ENCODE data around the gene ZNF385B. TPM values are rescaled to one million over a fixed set of nuclear protein-coding genes. Genes with fewer than 3 reads are reported as not detected.

ZNF385B gene
- total RNA-seq, 1 donor from 2014 or later: 0.11 TPM

GRCh38 chr2:179692610-179693009, 168.8 kb downstream of the ZNF385B start:
- DNase-seq (ENCODE audit: low spot score in 2 of 2, unreplicated experiment in 2 of 2): no peak
- no peak overlapping the region for H3K27ac Mint-ChIP-seq
- no peak overlapping the region for H3K4me3 Mint-ChIP-seq
- TF ChIP-seq CTCF (IDR thresholded peaks at IDR 0.05; ENCODE audit: unreplicated experiment): no peak
- H3K27me3 Mint-ChIP-seq (ENCODE audit: low read depth): no peaks in the 10 kb centered on the region
- no peaks in the 10 kb centered on the region for H3K36me3 Mint-ChIP-seq
- H3K4me1 Mint-ChIP-seq: peaks cover 16% of the 10 kb centered on the region
- H3K9me3 Mint-ChIP-seq: peaks cover 5% of the 10 kb centered on the region

GRCh38 chr2:179692043-179692442, 169.4 kb downstream of the ZNF385B start:
- peaks cover 5% of the 10 kb centered on the region for H3K9me3 Mint-ChIP-seq
- H3K36me3 Mint-ChIP-seq: no peaks in the 10 kb centered on the region
- no peak overlapping the region for H3K4me3 Mint-ChIP-seq
- peaks cover 16% of the 10 kb centered on the region for H3K4me1 Mint-ChIP-seq
- H3K27ac Mint-ChIP-seq: peak overlapping the region; percentile 11
- H3K27me3 Mint-ChIP-seq (ENCODE audit: low read depth): no peaks in the 10 kb centered on the region
- no peak for TF ChIP-seq CTCF (IDR thresholded peaks at IDR 0.05; ENCODE audit: unreplicated experiment)
- DNase-seq (ENCODE audit: low spot score in 2 of 2, unreplicated experiment in 2 of 2): no peak

- no peak for TF ChIP-seq CTCF (IDR thresholded peaks at IDR 0.05; ENCODE audit: unreplicated experiment)
- no peaks in the 10 kb centered on the region for H3K27me3 Mint-ChIP-seq (ENCODE audit: low read depth)
- peaks cover 16% of the 10 kb centered on the region for H3K4me1 Mint-ChIP-seq
- H3K9me3 Mint-ChIP-seq: peaks cover 5% of the 10 kb centered on the region
- H3K36me3 Mint-ChIP-seq: no peaks in the 10 kb centered on the region
- no peak overlapping the region for H3K27ac Mint-ChIP-seq
- no peak for DNase-seq (ENCODE audit: low spot score in 2 of 2, unreplicated experiment in 2 of 2)
- no peak overlapping the region for H3K4me3 Mint-ChIP-seq
Observed at GRCh38 chr2:179691235-179691634, 170.2 kb downstream of the ZNF385B start.

- no peak overlapping the region for H3K27ac Mint-ChIP-seq
- no peaks in the 10 kb centered on the region for H3K9me3 Mint-ChIP-seq
- no peak overlapping the region for H3K4me3 Mint-ChIP-seq
- H3K27me3 Mint-ChIP-seq (ENCODE audit: low read depth): no peaks in the 10 kb centered on the region
- H3K4me1 Mint-ChIP-seq: peaks cover 8% of the 10 kb centered on the region
- H3K36me3 Mint-ChIP-seq: no peaks in the 10 kb centered on the region
- no peak for DNase-seq (ENCODE audit: low spot score in 2 of 2, unreplicated experiment in 2 of 2)
- no peak for TF ChIP-seq CTCF (IDR thresholded peaks at IDR 0.05; ENCODE audit: unreplicated experiment)
Observed at GRCh38 chr2:179686718-179687342, 174.6 kb downstream of the ZNF385B start.

- Mint-ChIP-seq H3K4me3 (no peak overlapping the region), H3K27me3 (ENCODE audit: low read depth) (no peaks in the 10 kb centered on the region), H3K9me3 (no peaks in the 10 kb centered on the region), H3K27ac (no peak overlapping the region), H3K4me1 (peaks cover 4% of the 10 kb centered on the region), H3K36me3 (no peaks in the 10 kb centered on the region)
- no peak for TF ChIP-seq CTCF (IDR thresholded peaks at IDR 0.05; ENCODE audit: unreplicated experiment)
- no peak for DNase-seq (ENCODE audit: low spot score in 2 of 2, unreplicated experiment in 2 of 2)
Observed at GRCh38 chr2:179686069-179686468, 175.3 kb downstream of the ZNF385B start.

GRCh38 chr2:179685146-179685545, 176.3 kb downstream of the ZNF385B start:
- DNase-seq (ENCODE audit: low spot score in 2 of 2, unreplicated experiment in 2 of 2): no peak
- no peak for TF ChIP-seq CTCF (IDR thresholded peaks at IDR 0.05; ENCODE audit: unreplicated experiment)
- Mint-ChIP-seq H3K4me1 (no peaks in the 10 kb centered on the region), H3K4me3 (no peak overlapping the region), H3K9me3 (no peaks in the 10 kb centered on the region), H3K27ac (no peak overlapping the region), H3K36me3 (no peaks in the 10 kb centered on the region), H3K27me3 (ENCODE audit: low read depth) (no peaks in the 10 kb centered on the region)
